Measurements from ENCODE around the gene AKT2.

AKT2 gene

DNA sequence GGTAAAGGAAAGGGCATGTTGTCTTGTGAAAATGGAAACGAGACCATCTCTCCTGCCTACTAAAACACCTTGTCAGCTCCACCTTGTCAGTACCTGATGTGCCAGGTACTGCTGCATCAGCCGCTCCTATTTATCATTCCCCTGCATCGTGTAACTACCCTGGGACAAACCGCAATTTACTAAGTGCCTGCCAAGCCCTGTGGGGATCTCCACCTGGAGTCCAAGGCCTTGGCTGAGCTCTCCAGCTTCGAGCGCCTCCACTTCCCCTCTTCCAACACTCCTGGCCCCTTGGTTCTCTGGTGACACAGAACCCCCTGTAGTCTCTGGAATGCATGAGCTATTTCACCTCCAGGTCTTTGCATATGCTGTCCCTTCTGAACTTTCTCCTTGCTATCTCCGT, 32.8 kb downstream of the AKT2 start:
- Histone ChIP-seq H3K36me3 (ENCODE audit: insufficient read depth, low read length) (peaks cover 87% of the 10 kb centered on the region), H3K4me3 (ENCODE audit: low read depth in 1 of 2, low read length in 2 of 2) (no peak overlapping the region), H3K27ac (ENCODE audit: low read length) (no peak overlapping the region), H2AFZ (ENCODE audit: low read depth, low read length) (no peak overlapping the region), H3K27me3 (ENCODE audit: insufficient read depth, low read length, poor library complexity) (no peaks in the 10 kb centered on the region), H3K79me2 (ENCODE audit: insufficient read depth, low read length) (peaks cover 41% of the 10 kb centered on the region), H3K4me2 (ENCODE audit: insufficient read depth, low read length) (no peak overlapping the region), H3K9me3 (ENCODE audit: insufficient read depth, low read length, severe bottlenecking) (no peaks in the 10 kb centered on the region), H3K9ac (ENCODE audit: low read depth, low read length) (no peak overlapping the region), H3K4me1 (ENCODE audit: insufficient read depth, low read length) (no peaks in the 10 kb centered on the region), H4K20me1 (ENCODE audit: insufficient read depth, low read length) (peaks cover 61% of the 10 kb centered on the region)
- DNase-seq (no peak), ATAC-seq (ENCODE audit: insufficient read depth, low read depth) (no peak)
- no peak for TF ChIP-seq EZH2 (IDR thresholded peaks at IDR 0.05; ENCODE audit: borderline replicate concordance, low read depth, low read length, severe bottlenecking)

DNA sequence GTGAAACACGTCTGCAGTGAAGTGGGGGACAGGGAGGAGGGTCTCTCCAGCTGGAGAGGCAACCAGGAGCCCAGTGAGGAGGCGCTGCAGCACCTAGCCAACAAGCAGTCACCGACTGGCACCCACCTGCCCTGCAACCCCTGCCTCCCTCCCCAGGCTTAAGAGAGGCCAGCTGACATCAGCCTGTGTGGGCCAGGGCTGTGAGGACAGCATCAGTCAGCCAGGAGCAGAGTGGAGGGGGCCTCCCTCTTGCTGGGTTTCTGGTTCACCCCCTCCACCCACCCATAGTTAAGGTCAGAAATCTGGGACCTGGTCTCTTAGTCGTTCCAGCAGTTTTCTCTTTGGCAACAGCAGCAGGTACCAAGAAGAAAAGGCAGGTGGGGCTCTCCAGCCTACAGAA, 33.2 kb downstream of the AKT2 start:
- DNase-seq (no peak), ATAC-seq (ENCODE audit: insufficient read depth, low read depth) (no peak)
- Histone ChIP-seq H3K9ac (ENCODE audit: low read depth, low read length) (no peak overlapping the region), H3K4me1 (ENCODE audit: insufficient read depth, low read length) (no peaks in the 10 kb centered on the region), H3K36me3 (ENCODE audit: insufficient read depth, low read length) (peaks cover 85% of the 10 kb centered on the region), H4K20me1 (ENCODE audit: insufficient read depth, low read length) (peaks cover 61% of the 10 kb centered on the region), H2AFZ (ENCODE audit: low read depth, low read length) (no peak overlapping the region), H3K9me3 (ENCODE audit: insufficient read depth, low read length, severe bottlenecking) (no peaks in the 10 kb centered on the region), H3K27me3 (ENCODE audit: insufficient read depth, low read length, poor library complexity) (no peaks in the 10 kb centered on the region), H3K79me2 (ENCODE audit: insufficient read depth, low read length) (peaks cover 42% of the 10 kb centered on the region), H3K4me2 (ENCODE audit: insufficient read depth, low read length) (no peak overlapping the region), H3K4me3 (ENCODE audit: low read depth in 1 of 2, low read length in 2 of 2) (no peak overlapping the region), H3K27ac (ENCODE audit: low read length) (no peak overlapping the region)
- TF ChIP-seq, protein P1, sequence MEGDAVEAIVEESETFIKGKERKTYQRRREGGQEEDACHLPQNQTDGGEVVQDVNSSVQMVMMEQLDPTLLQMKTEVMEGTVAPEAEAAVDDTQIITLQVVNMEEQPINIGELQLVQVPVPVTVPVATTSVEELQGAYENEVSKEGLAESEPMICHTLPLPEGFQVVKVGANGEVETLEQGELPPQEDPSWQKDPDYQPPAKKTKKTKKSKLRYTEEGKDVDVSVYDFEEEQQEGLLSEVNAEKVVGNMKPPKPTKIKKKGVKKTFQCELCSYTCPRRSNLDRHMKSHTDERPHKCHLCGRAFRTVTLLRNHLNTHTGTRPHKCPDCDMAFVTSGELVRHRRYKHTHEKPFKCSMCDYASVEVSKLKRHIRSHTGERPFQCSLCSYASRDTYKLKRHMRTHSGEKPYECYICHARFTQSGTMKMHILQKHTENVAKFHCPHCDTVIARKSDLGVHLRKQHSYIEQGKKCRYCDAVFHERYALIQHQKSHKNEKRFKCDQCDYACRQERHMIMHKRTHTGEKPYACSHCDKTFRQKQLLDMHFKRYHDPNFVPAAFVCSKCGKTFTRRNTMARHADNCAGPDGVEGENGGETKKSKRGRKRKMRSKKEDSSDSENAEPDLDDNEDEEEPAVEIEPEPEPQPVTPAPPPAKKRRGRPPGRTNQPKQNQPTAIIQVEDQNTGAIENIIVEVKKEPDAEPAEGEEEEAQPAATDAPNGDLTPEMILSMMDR (IDR thresholded peaks at IDR 0.05; ENCODE audit: borderline replicate concordance, extremely low read depth, low read length, poor library complexity, severe bottlenecking): no peak
- no peak for TF ChIP-seq EZH2 (IDR thresholded peaks at IDR 0.05; ENCODE audit: borderline replicate concordance, low read depth, low read length, severe bottlenecking)

DNA sequence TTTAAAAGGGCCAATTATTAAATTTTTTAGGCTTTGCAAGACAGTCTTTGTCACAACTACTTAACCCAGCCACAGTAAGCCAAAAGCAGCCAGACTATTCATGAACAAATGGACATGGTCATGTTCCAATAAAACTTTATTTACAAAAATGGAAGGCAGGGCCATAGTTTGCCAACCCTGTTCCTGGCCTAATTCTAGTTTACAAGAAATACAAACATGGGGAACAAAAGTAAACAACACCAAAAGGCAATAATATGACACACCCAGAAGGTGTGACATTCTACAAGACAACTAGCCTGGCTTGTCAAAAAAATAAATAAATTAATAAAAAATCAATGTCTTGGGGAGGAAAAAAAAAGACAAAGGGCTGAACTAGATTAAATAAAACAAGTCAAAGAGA, 33.9 kb downstream of the AKT2 start:
- TF ChIP-seq EZH2 (IDR thresholded peaks at IDR 0.05; ENCODE audit: borderline replicate concordance, low read depth, low read length, severe bottlenecking): no peak
- TF ChIP-seq, protein P1 (IDR thresholded peaks at IDR 0.05; ENCODE audit: borderline replicate concordance, extremely low read depth, low read length, poor library complexity, severe bottlenecking): no peak
- H3K4me1 ChIP-seq (ENCODE audit: insufficient read depth, low read length): no peaks in the 10 kb centered on the region
- no peak overlapping the region for H3K4me3 ChIP-seq (ENCODE audit: low read depth in 1 of 2, low read length in 2 of 2)
- no peaks in the 10 kb centered on the region for H3K27me3 ChIP-seq (ENCODE audit: insufficient read depth, low read length, poor library complexity)
- H3K27ac ChIP-seq (ENCODE audit: low read length): no peak overlapping the region
- ATAC-seq (ENCODE audit: insufficient read depth, low read depth) (no peak), DNase-seq (no peak)
- no peak overlapping the region for H3K9ac ChIP-seq (ENCODE audit: low read depth, low read length)
- no peak overlapping the region for H3K4me2 ChIP-seq (ENCODE audit: insufficient read depth, low read length)
- H3K36me3 ChIP-seq (ENCODE audit: insufficient read depth, low read length): peaks cover 78% of the 10 kb centered on the region
- H3K9me3 ChIP-seq (ENCODE audit: insufficient read depth, low read length, severe bottlenecking): no peaks in the 10 kb centered on the region
- peaks cover 60% of the 10 kb centered on the region for H4K20me1 ChIP-seq (ENCODE audit: insufficient read depth, low read length)
- H2AFZ ChIP-seq (ENCODE audit: low read depth, low read length): no peak overlapping the region
- peaks cover 42% of the 10 kb centered on the region for H3K79me2 ChIP-seq (ENCODE audit: insufficient read depth, low read length)

DNA sequence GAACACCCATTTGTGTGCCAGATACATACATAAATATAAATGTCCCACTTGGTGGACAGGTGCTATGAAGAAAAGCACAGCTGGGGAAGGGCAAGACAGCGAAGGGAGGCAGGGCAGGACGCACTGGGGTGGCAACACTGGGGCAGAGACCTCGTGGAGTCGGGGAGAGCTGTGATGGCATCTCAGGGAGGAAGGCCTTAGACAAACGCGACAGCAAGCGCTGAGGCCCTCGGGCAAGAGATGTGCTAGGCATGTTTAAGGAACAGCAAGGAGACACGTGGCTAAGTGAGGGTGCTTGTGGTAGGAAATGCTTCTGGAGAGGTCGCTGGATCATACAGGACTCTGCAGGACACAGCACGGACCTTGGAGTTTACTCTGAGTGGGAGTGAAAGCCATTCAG, 35.4 kb downstream of the AKT2 start:
- Histone ChIP-seq H3K27me3 (ENCODE audit: insufficient read depth, low read length, poor library complexity) (no peaks in the 10 kb centered on the region), H3K79me2 (ENCODE audit: insufficient read depth, low read length) (peaks cover 50% of the 10 kb centered on the region), H4K20me1 (ENCODE audit: insufficient read depth, low read length) (peaks cover 55% of the 10 kb centered on the region), H3K9me3 (ENCODE audit: insufficient read depth, low read length, severe bottlenecking) (no peaks in the 10 kb centered on the region), H3K9ac (ENCODE audit: low read depth, low read length) (no peak overlapping the region), H3K4me3 (ENCODE audit: low read depth in 1 of 2, low read length in 2 of 2) (no peak overlapping the region), H3K27ac (ENCODE audit: low read length) (no peak overlapping the region), H3K36me3 (ENCODE audit: insufficient read depth, low read length) (peaks cover 67% of the 10 kb centered on the region), H3K4me1 (ENCODE audit: insufficient read depth, low read length) (no peaks in the 10 kb centered on the region), H3K4me2 (ENCODE audit: insufficient read depth, low read length) (no peak overlapping the region), H2AFZ (ENCODE audit: low read depth, low read length) (no peak overlapping the region)
- no peak for DNase-seq
- no peak for ATAC-seq (ENCODE audit: insufficient read depth, low read depth)
- no peak for TF ChIP-seq EZH2 (IDR thresholded peaks at IDR 0.05; ENCODE audit: borderline replicate concordance, low read depth, low read length, severe bottlenecking)
- TF ChIP-seq, protein P1 (IDR thresholded peaks at IDR 0.05; ENCODE audit: borderline replicate concordance, extremely low read depth, low read length, poor library complexity, severe bottlenecking): no peak
